ENCODE results near the gene SCMH1.

- no peak for TF ChIP-seq YY1 (IDR thresholded peaks at IDR 0.05; ENCODE audit: low read depth)
- TF ChIP-seq RAD21 (IDR thresholded peaks at IDR 0.05; ENCODE audit: low read depth), result no peak
- no peak for TF ChIP-seq TAF1 (IDR thresholded peaks at IDR 0.05; ENCODE audit: low read depth)
- TF ChIP-seq REST (IDR thresholded peaks at IDR 0.05; ENCODE audit: low read depth), result no peak
- no peak for TF ChIP-seq FOXM1 (IDR thresholded peaks at IDR 0.05; ENCODE audit: borderline replicate concordance, low read depth)
- TF ChIP-seq EP300 (IDR thresholded peaks at IDR 0.05; ENCODE audit: borderline replicate concordance), result no peak
- TF ChIP-seq EGR1 (IDR thresholded peaks at IDR 0.05), result no peak
- TF ChIP-seq ZBTB7A (IDR thresholded peaks at IDR 0.05; ENCODE audit: low read depth), result no peak
- TF ChIP-seq TEAD4 (IDR thresholded peaks at IDR 0.05), result no peak
- no peak for TF ChIP-seq USF1 (IDR thresholded peaks at IDR 0.05)
- no peak for TF ChIP-seq CREB1 (IDR thresholded peaks at IDR 0.05; ENCODE audit: low read depth)
These were observed 9.8 kb downstream of the SCMH1 start for GRCh38 chr1:41232305-41232704.
